Esophagus squamous epithelium (tissue), 5 donors: ENCODE measurements around the gene PCSK4. TPM values are rescaled to one million over a fixed set of nuclear protein-coding genes. Genes with fewer than 3 reads are reported as not detected.

Experiments used
- DNase-seq: peaks from one replicate; lab custom pipeline; 2025; lab: John Stamatoyannopoulos, UW
- H3K27ac ChIP-seq, 4 donors: fragments of 200-600 bp; sonication (generic); one replicate each; pipeline ENCODE4 v1.5.1; 2016 to 2019; ENCODE audit warnings: mild to moderate bottlenecking in 1 of 4
- H3K27me3 ChIP-seq, 4 donors: fragments of 200-600 bp; sonication (generic); 1 replicate in 3 of 4; 2 replicates in 1 of 4; pipeline versions ENCODE4 v1.5.1 to v1.6.0; 2017 to 2021; ENCODE audit warnings: antibody characterized with exemption in 1 of 4
- H3K36me3 ChIP-seq, 3 donors: fragments of 200-600 bp; sonication (generic); one replicate each; pipeline ENCODE4 v1.5.1; 2016 to 2019
- H3K4me1 ChIP-seq, 3 donors: fragments of 200-600 bp; sonication (generic); one replicate each; pipeline ENCODE4 v1.5.1; 2017 to 2019
- H3K4me3 ChIP-seq, 4 donors: fragments of 200-600 bp; sonication (generic); 1 replicate in 3 of 4; 2 replicates in 1 of 4; pipeline ENCODE4 v1.5.1; 2016 to 2019; ENCODE audit warnings: mild to moderate bottlenecking in 2 of 4, moderate library complexity in 1 of 4
- H3K9me3 ChIP-seq, 3 donors: fragments of 200-600 bp; sonication (generic); one replicate each; pipeline ENCODE4 v1.5.1; 2016 to 2019
- POLR2A ChIP-seq, 4 donors: fragments of 450-650 bp; IDR thresholded peaks; one replicate each; pipeline ENCODE4 v1.6.1; 2017; ENCODE audit warnings: antibody characterized with exemption in 4 of 4, mild to moderate bottlenecking in 4 of 4, moderate library complexity in 3 of 4
- WGBS, 2 donors: methylation state at CpG; one replicate each; pipeline ENCODE4 v1.1.5; 2018; 5-methylcytosine and 5-hydroxymethylcytosine counted together
- intact Hi-C: fragments of 100-400 bp; cut with DNase I; formaldehyde crosslinking; loops from one replicate; pipeline ENCODE4 v1.15.0; 2022
- total RNA-seq, 4 donors: library from RNA; depleted of rRNA; stranded (reverse); fragments of >200 nt; gene quantifications; one replicate each; pipeline ENCODE4 v1.1.0, GENCODE V29; 2016
- TF ChIP-seq, protein P1 (sequence below), 6 experiments: fragments of 450-650 bp in 4 of 6; fragments of 200-600 bp in 2 of 6; sonication (generic) in 2 of 6; IDR thresholded peaks; one replicate each; pipeline ENCODE4 v1.5.1; 2016 to 2019; ENCODE audit warnings: antibody characterized with exemption in 6 of 6, mild to moderate bottlenecking in 4 of 6, moderate library complexity in 4 of 6
- donor health status: DM: yes; HTN: yes; CAD: no.

Gene PCSK4
- total RNA-seq, 4 donors from 2014 or later, result 0.35 to 5.5 (median 1.1) TPM

DNA sequence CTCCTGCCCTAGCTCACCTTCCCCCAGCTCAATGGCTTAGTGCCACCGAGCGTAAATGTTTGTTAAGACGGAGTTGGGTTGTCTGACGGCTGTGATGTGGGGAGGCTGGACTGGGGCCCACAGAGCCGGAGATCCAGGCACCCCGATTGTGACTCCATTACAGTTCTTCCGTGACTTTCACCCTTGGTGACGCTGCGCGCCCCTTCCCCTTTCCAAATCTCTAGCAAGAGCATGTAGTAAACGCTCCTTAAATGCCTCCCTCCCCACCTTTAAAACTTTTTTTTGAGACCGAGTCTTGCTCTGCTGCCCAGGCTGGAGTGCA is 1.7 kb upstream of the PCSK4 start:
- 45 to 53% methylated on average over 8 to 12 of the region's 12 CpGs for WGBS, 2 donors
- peaks cover 0 to 13% (median 0%) of the 10 kb centered on the region in 4 donors for H3K27me3 ChIP-seq
- H3K9me3 ChIP-seq, result no peaks in the 10 kb centered on the region
- peak overlapping the region; percentile 48 to 79 (median 52) for H3K4me3 ChIP-seq
- peak overlapping the region in 1 of 4 donors; percentile 50 for H3K27ac ChIP-seq
- DNase-seq, result no peak
- no peak for TF ChIP-seq POLR2A (IDR thresholded peaks at IDR 0.05)
- TF ChIP-seq, protein P1, sequence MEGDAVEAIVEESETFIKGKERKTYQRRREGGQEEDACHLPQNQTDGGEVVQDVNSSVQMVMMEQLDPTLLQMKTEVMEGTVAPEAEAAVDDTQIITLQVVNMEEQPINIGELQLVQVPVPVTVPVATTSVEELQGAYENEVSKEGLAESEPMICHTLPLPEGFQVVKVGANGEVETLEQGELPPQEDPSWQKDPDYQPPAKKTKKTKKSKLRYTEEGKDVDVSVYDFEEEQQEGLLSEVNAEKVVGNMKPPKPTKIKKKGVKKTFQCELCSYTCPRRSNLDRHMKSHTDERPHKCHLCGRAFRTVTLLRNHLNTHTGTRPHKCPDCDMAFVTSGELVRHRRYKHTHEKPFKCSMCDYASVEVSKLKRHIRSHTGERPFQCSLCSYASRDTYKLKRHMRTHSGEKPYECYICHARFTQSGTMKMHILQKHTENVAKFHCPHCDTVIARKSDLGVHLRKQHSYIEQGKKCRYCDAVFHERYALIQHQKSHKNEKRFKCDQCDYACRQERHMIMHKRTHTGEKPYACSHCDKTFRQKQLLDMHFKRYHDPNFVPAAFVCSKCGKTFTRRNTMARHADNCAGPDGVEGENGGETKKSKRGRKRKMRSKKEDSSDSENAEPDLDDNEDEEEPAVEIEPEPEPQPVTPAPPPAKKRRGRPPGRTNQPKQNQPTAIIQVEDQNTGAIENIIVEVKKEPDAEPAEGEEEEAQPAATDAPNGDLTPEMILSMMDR (IDR thresholded peaks at IDR 0.05), result no peak
- H3K36me3 ChIP-seq, result no peaks in the 10 kb centered on the region
- H3K4me1 ChIP-seq, result peaks cover 16 to 41% (median 21%) of the 10 kb centered on the region in 3 donors
- intact Hi-C loops, result no loop called here

DNA sequence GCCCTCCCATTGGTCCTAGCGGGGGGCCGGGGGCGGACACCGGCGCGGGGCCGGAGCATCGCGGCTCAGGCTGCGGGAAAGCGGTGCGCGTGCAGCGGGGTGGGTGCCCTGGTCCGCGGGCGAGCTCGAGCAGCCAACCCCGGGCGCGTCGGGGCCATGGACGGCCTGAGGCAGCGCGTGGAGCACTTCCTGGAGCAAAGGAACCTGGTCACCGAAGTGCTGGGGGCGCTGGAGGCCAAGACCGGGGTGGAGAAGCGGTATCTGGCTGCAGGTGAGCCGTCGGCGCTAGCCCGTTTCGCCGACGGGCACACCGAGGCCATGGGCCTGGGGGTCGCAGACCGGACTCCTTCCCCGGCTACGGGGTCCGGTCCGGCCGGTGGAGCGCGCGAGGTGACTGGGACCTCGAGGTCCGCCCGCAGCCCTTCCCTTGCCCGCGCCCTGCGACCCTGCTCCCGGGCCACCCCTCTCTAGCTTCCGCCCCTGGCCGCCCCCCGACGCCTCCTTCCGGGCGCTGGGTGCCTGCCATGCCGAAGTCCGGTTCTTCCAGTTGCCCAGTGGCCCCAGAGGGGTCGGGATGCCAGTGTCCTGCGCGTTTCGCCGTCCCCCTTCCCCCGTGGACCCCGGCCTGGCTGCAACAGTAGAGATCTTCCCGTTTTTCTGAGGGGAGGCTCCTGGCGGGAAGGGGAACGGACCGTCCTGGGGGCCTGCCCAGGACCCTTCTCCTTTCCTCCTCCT is 1.1 kb upstream of the PCSK4 start, which contains the start of gene REEP6:
Gene REEP6, plus strand, starts transcription at position 68 of the 735 bp plus-strand sequence. Its CDS starts 89 bp downstream, at position 157.
- no peak for DNase-seq
- 0% methylated on average over 1 to 17 of the region's 73 CpGs for WGBS, 2 donors
- Histone ChIP-seq H3K27ac (peak within 1 kb of the TSS; percentile 66 to 87 (median 85)), H3K4me3 (peak within 1 kb of the TSS; percentile 48 to 79 (median 52)), H3K9me3 (no peaks in the 10 kb centered on the region), H3K27me3 (peaks cover 0 to 9% (median 0%) of the 10 kb centered on the region in 4 donors), H3K4me1 (peaks cover 16 to 36% (median 16%) of the 10 kb centered on the region in 3 donors), H3K36me3 (no peaks in the 10 kb centered on the region)
- peak in 2 of 4 donors; percentile 14 to 52 for TF ChIP-seq POLR2A (IDR thresholded peaks at IDR 0.05)
- TF ChIP-seq, protein P1 (IDR thresholded peaks at IDR 0.05), result no peak
- intact Hi-C loops, result no loop called here

DNA sequence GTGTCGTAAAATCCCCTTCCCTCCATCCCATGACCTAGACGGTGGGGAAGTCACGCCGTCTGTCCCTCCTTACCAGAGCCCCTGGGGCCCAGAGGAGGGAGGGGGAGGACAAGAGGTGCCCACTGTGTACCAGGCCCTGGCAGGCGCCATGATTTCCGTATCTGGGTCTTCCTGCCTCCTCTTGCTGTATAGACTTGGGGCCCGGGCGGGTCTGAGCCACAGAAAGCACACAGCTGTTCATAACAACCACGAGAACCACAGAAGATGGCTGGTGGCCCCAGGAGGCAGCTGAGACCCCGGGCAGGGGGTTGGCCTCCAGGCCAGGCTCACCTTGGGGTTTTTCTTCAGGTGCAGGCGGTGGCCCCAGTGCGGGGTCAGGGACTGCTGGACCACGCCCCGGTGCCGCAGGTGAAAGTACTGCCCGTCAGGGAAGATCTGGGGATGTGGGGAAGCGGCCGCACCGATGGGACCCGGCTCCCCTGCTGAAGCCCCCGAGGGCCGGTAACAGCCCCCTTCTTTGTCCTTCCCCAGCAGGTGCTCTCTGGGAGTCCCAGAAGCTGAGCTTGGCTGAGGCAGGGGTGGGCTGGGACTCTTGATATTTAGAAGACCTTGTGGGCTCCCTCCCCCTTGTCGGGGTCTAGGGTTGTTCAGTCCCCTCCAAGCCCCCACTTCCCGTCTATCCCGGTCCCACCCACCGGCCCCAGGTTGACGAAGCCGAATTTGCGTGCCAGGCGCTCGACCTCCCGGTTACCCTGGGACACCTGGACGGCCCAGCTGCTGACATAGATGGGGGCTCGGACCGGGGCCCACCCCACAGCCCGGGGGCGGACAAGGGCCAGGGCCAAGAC is 463 bp downstream of the PCSK4 start:
- Histone ChIP-seq H3K27me3 (peaks cover 0 to 9% (median 0%) of the 10 kb centered on the region in 4 donors), H3K27ac (peak overlapping the region; percentile 65 to 87 (median 85)), H3K36me3 (no peaks in the 10 kb centered on the region), H3K4me3 (peak overlapping the region; percentile 45 to 79 (median 50)), H3K4me1 (peaks cover 16 to 32% (median 16%) of the 10 kb centered on the region in 3 donors), H3K9me3 (no peaks in the 10 kb centered on the region)
- TF ChIP-seq POLR2A (IDR thresholded peaks at IDR 0.05), result no peak
- TF ChIP-seq, protein P1 (IDR thresholded peaks at IDR 0.05), result peak in 2 of 6 experiments; percentile 10 to 11
- intact Hi-C loops, result no loop called here
- WGBS, 2 donors, result 39 to 52% methylated on average over 3 to 10 of the region's 37 CpGs
- DNase-seq, result no peak

DNA sequence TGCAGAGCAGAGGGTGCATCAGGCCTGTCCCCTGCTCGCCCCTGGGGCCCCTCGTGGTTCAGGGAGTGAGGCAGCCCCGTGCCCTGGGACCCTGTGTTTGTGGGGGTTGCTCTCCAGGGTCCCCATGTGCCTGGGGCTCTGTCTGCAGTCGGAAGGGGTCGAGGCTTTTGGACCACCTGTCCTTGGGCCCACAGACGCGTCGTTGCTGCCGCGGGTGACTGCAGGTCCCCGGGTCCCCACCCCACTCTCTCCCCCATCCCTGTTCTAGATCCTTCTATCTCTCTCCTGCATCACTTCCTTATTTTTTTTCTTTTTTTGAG is 1.9 kb downstream of the PCSK4 start:
- no peak overlapping the region for H3K27ac ChIP-seq
- no peaks in the 10 kb centered on the region for H3K36me3 ChIP-seq
- peaks cover 16 to 32% (median 16%) of the 10 kb centered on the region in 3 donors for H3K4me1 ChIP-seq
- no peak for DNase-seq
- no peaks in the 10 kb centered on the region for H3K9me3 ChIP-seq
- no peak overlapping the region for H3K4me3 ChIP-seq
- 86 to 93% methylated on average over 8 to 9 of the region's 11 CpGs for WGBS, 2 donors
- H3K27me3 ChIP-seq, result peaks cover 0 to 9% (median 0%) of the 10 kb centered on the region in 4 donors
- intact Hi-C loops, result no loop called here
- TF ChIP-seq, protein P1 (IDR thresholded peaks at IDR 0.05), result no peak
- TF ChIP-seq POLR2A (IDR thresholded peaks at IDR 0.05), result no peak
